HUES48 (cell line): ENCODE measurements around the gene CITED2.

Experiments used
- H3K27ac ChIP-seq: one replicate; pipeline ENCODE4 v1.7.0; 2013; ENCODE audit warnings: low read depth, low read length, inconsistent platforms
- H3K27me3 ChIP-seq: 2 replicates; pipeline ENCODE4 v1.6.1; 2013; ENCODE audit warnings: mild to moderate bottlenecking, low read length; ENCODE audit not compliant: control insufficient read depth, insufficient read depth
- H3K36me3 ChIP-seq: 2 replicates; pipeline ENCODE4 v1.6.1; 2013; ENCODE audit warnings: low read length; ENCODE audit not compliant: control insufficient read depth, insufficient read depth
- H3K4me1 ChIP-seq: 2 replicates; pipeline ENCODE4 v1.6.1; 2013; ENCODE audit warnings: mild to moderate bottlenecking, low read length; ENCODE audit not compliant: control insufficient read depth, insufficient read depth
- H3K4me3 ChIP-seq: 2 replicates; pipeline ENCODE4 v1.5.1; 2013; ENCODE audit warnings: mild to moderate bottlenecking, low read depth, low read length
- H3K9ac ChIP-seq: 2 replicates; pipeline ENCODE4 v1.6.1; 2013; ENCODE audit warnings: mild to moderate bottlenecking, low read depth, low read length, moderate library complexity
- H3K9me3 ChIP-seq: 2 replicates; pipeline ENCODE4 v1.6.1; 2013; ENCODE audit warnings: low read length; ENCODE audit not compliant: control insufficient read depth, insufficient read depth

CITED2 gene

DNA sequence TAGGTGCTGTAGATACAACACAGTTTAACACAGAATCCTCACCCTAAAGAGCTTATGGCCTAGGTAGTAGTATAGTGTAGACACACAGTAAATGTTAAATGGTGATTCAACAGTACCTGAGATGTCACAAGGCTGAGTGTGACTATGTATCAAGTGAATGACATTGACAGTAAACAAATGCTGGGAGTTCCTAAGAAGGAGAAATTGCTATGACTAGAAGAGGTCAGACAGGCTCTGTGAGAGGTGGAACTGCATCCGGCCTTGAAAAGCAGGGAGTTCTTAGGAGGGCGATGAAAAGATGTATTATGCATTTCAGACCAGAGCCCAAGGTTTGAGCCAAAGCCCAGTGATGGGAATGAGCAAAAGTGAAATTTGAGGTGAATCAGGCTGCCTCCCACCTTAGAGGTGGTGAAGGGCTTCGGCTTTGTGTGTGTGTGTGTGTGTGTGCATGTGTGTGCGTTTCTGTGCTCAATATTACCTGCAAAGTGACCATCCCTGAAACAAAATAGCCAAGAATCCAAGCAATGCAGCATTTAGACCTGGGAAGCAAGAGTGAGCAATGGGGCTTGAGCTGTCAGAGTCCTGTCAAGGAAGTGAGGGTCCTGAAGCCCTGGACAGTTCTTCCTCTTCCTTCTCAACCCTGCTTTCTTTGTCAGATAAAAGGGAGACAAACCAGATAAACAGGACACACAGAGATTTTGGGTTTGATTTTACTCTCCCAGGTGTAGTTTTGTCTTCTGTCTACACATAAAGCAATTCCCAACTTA is 32.3 kb upstream of the CITED2 start:
- Histone ChIP-seq H3K9me3 (no peaks in the 10 kb centered on the region), H3K27me3 (no peaks in the 10 kb centered on the region), H3K36me3 (no peaks in the 10 kb centered on the region), H3K4me3 (no peak overlapping the region), H3K9ac (no peak overlapping the region), H3K4me1 (0 out of 2 replicates have a peak, but pooled peaks cover 8% of the 10 kb centered on the region), H3K27ac (no peak overlapping the region)

DNA sequence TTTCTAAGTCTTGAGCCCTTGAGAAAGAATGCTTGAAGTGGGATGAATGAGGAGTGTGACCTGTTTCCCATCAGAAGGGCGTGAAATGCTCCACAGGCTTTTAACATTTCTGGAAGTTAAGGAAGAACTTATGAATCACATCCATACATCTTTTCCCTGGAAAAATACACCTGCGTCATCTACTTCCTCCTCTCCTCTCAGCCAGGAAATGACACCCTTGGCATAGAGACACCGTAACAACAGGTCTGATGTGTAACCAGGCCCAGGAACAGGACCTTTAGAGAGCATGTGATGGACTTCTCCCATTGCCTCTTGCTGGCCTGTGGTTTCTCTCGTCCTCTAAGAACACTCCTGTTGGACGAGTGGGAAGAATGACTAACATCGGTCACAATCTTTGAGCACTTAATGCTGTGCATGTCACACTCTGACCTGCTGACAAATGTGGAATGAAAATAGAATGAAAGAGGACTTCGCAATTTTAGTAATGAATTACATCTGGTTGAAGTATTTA is 28.5 kb upstream of the CITED2 start:
- Histone ChIP-seq H3K36me3 (no peaks in the 10 kb centered on the region), H3K4me1 (0 out of 2 replicates have a peak, but pooled peaks cover 3% of the 10 kb centered on the region), H3K27me3 (peaks cover 15% of the 10 kb centered on the region), H3K9ac (no peak overlapping the region), H3K27ac (no peak overlapping the region), H3K4me3 (no peak overlapping the region), H3K9me3 (no peaks in the 10 kb centered on the region)

DNA sequence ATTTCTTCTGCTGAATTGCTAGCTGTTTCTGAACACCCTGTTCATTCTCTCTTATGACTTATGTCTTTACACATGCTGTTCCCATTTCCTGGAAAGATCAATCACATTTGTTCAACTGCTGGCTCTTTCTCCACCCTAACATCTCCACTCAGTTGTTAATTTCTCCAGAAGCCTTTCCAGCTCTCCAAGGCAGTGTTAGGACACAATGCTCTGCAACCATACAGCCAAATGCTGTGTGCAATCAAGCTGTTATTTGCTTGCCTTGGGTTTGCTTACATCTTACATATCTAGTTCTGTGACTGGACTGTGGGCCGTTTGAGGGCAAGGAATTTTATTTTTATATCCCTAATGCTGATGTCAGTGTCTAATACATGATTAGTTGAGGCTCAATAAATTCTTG is 24.2 kb upstream of the CITED2 start:
- Histone ChIP-seq H3K27me3 (peaks cover 48% of the 10 kb centered on the region), H3K9me3 (no peaks in the 10 kb centered on the region), H3K27ac (no peak overlapping the region), H3K9ac (no peak overlapping the region), H3K4me1 (peaks cover 9% of the 10 kb centered on the region), H3K36me3 (no peaks in the 10 kb centered on the region), H3K4me3 (no peak overlapping the region)

DNA sequence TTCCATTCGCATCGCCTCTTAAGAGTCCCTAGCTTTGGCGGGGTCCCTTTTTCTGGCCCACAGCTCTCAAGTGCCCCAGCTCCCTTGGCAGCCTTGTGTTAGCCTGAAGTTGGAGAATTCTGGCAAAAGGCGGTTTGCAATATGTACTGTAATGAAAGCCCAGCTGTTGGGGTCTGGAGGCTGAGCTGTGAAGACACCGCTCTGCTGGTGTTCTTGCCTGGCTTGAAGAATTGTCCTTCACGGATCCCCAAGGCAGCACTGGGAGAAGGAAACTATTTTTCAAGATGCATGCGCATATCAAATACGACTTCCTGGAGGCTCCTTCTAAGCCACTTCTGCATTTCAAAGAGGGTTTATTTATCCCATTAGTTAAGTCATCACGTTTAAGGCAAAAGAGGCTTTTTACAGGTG is 21.4 kb upstream of the CITED2 start:
- Histone ChIP-seq H3K4me1 (peaks cover 9% of the 10 kb centered on the region), H3K27me3 (peaks cover 64% of the 10 kb centered on the region), H3K36me3 (no peaks in the 10 kb centered on the region), H3K9ac (no peak overlapping the region), H3K9me3 (no peaks in the 10 kb centered on the region), H3K4me3 (no peak overlapping the region), H3K27ac (peak overlapping the region; percentile 91)

DNA sequence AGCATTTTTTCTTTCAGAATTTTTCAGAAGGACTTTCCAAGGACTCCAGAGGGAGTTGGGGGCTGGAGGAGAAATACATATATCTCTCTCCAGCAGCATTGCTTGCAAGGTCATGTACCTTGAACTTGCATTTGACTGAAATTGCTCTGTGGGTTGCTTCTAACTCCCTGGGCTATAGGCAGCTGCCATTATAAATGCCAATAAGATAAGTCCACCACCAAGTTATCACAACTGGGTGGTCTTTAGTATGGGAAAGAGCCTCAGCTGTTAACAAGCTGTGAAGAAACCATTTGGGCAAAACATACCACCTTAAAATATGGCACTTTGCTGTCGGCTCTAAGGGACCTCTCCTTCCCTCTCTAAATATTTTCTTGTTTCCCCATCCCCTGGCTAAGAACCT is 20.9 kb upstream of the CITED2 start:
- H3K9me3 ChIP-seq, result no peaks in the 10 kb centered on the region
- H3K4me1 ChIP-seq, result peaks cover 9% of the 10 kb centered on the region
- H3K4me3 ChIP-seq, result no peak overlapping the region
- peaks cover 64% of the 10 kb centered on the region for H3K27me3 ChIP-seq
- H3K9ac ChIP-seq, result no peak overlapping the region
- peak overlapping the region; percentile 91 for H3K27ac ChIP-seq
- H3K36me3 ChIP-seq, result no peaks in the 10 kb centered on the region

DNA sequence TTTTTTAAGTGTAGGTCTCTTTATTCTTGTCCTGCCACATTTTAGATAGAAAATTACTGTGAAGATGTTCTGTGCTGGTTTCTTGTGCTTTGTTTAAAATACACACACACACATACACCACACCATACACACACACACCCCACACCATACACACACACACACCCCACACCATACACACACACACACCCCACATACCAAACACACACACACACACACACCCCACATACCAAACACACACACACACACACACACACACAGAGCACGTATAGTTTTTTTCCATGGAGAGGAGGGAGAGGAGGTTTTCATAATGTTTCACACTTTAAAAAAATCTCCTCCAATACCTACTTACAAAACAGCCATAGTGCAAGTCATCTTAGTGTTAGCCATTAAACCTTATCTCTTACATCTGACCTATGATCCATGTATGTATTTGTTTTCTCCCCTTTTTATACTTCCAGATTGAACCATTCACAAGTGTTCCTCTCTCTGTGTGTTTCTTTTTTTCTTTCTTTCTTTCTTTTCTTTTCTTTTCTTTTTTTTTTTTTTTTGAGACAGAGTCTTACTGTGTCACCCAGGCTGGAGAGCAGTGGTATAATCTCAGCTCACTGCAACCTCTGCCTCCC is 19.7 kb upstream of the CITED2 start:
- Histone ChIP-seq H3K9ac (no peak overlapping the region), H3K4me3 (no peak overlapping the region), H3K9me3 (no peaks in the 10 kb centered on the region), H3K27me3 (peaks cover 60% of the 10 kb centered on the region), H3K36me3 (no peaks in the 10 kb centered on the region), H3K27ac (no peak overlapping the region), H3K4me1 (peaks cover 9% of the 10 kb centered on the region)

DNA sequence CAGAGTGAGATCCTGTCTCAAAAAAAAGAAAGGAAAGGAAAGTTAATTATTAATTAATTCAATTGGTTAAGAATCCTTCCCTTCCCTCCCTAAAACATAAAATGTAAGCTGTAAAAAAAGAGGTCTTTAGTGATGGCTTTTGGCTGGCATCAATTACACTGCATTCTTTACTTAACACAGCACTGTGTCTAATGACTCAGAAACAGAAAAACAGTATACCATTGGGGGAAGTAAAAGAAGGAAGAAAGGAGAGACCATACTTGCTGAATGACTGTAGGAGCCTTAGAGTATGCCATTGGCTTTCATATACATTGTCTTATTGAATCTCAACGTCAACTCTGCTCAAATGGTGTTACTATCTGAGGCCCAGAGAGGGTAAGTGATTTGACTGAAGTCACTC is 18.3 kb upstream of the CITED2 start:
- Histone ChIP-seq H3K4me1 (peaks cover 9% of the 10 kb centered on the region), H3K9me3 (no peaks in the 10 kb centered on the region), H3K27ac (no peak overlapping the region), H3K9ac (no peak overlapping the region), H3K36me3 (no peaks in the 10 kb centered on the region), H3K4me3 (no peak overlapping the region), H3K27me3 (peaks cover 47% of the 10 kb centered on the region)

DNA sequence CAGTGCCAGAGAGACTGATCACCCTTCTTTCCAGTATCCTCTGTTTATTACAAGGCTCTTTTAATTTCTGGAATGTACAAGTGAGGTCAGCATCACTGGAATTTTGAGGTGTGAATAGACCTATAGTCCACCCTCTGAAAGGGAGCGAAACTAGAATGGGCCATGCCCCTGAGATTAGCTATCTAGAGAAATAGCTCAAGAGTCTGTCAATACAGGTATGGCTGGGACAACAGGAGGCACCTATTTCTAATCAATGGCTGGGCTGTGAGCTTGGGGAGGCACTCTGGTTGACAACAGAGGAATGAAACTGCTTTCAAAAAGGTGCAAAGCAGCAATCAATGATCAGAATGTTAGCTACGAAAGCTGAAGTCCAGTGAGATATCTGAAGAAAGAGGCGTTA is 17.3 kb upstream of the CITED2 start:
- no peak overlapping the region for H3K27ac ChIP-seq
- H3K27me3 ChIP-seq, result peaks cover 39% of the 10 kb centered on the region
- no peak overlapping the region for H3K9ac ChIP-seq
- no peak overlapping the region for H3K4me3 ChIP-seq
- H3K4me1 ChIP-seq, result peaks cover 9% of the 10 kb centered on the region
- H3K36me3 ChIP-seq, result no peaks in the 10 kb centered on the region
- no peaks in the 10 kb centered on the region for H3K9me3 ChIP-seq

DNA sequence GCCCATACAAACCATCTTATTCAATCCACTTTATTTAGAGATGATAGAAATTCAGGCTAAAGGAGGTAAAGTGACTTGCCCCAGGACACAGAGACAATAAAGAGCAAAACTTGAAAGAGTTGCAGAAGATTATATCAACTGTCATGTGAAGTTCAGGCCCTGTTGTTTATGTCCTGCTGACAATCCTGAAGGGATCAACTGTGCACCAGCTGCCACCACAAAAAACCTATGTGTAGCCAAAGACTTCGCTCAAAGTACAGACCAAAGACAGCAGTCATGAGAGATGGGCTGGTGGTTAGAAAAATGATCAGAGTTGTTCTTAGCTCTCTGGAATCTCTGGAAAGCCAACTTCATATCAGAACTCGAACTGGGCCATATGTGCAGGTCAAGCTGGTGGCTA is 16.0 kb upstream of the CITED2 start:
- Histone ChIP-seq H3K4me3 (no peak overlapping the region), H3K4me1 (peaks cover 3% of the 10 kb centered on the region), H3K9ac (no peak overlapping the region), H3K27me3 (peaks cover 34% of the 10 kb centered on the region), H3K36me3 (no peaks in the 10 kb centered on the region), H3K9me3 (no peaks in the 10 kb centered on the region), H3K27ac (no peak overlapping the region)

DNA sequence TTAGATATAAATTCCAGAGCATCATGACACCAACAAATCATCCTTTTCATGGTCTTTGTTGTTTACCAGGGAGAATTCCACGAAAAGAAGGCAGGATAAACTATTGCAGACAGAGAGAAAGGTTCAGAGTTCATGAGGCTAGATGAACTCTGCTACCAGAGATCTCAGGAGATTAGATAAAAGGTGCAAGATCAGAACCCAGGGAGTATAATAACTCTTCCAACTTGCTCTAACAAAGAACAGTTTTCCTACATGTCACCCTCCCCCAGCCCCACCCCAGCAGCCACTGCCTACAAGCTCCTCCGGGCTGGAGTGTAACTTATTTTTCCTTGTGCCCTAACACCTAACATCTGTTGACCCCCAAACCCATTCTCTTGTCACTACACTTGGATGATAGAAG is 13.9 kb upstream of the CITED2 start:
- H3K4me3 ChIP-seq, result no peak overlapping the region
- H3K9ac ChIP-seq, result no peak overlapping the region
- peaks cover 13% of the 10 kb centered on the region for H3K27me3 ChIP-seq
- no peaks in the 10 kb centered on the region for H3K36me3 ChIP-seq
- no peaks in the 10 kb centered on the region for H3K4me1 ChIP-seq
- no peaks in the 10 kb centered on the region for H3K9me3 ChIP-seq
- H3K27ac ChIP-seq, result no peak overlapping the region

DNA sequence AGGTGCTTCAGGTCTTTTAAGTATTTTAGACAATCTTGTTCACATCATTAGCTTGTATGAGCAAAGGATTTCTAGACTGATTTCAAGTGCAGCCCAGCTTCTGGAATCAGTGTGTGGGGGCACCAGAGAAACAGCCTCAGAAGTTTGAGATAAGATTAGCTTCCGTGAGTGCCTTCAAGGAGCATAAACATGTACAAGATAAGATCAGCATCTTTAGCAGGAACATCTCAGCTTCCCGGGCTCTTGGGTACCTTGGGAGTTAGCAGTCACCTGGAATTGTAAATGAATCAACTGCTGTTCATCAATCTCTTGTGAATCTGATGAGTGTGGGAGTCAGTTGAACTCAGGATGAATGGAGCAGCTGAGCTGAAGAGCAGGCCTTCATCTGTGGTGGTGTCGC is 12.0 kb upstream of the CITED2 start:
- H3K9me3 ChIP-seq, result no peaks in the 10 kb centered on the region
- no peaks in the 10 kb centered on the region for H3K4me1 ChIP-seq
- no peaks in the 10 kb centered on the region for H3K36me3 ChIP-seq
- H3K27ac ChIP-seq, result no peak overlapping the region
- H3K9ac ChIP-seq, result no peak overlapping the region
- no peak overlapping the region for H3K4me3 ChIP-seq
- H3K27me3 ChIP-seq, result no peaks in the 10 kb centered on the region
